HEK293 (cell line): ENCODE data around the gene LBHD1.

Experiments
- CTCF ChIP-seq: fragments of 450-650 bp; formaldehyde crosslinking; IDR thresholded peaks from 2 replicates; pipeline ENCODE4 v1.5.1; 2016; ENCODE audit warnings: missing biosample characterization, missing genetic modification characterization
- GLI2 ChIP-seq: fragments of 450-650 bp; formaldehyde crosslinking; IDR thresholded peaks from 2 replicates; pipeline ENCODE4; 2017; ENCODE audit warnings: missing biosample characterization, missing genetic modification characterization, low read depth, borderline replicate concordance
- PRDM4 ChIP-seq: fragments of 450-650 bp; formaldehyde crosslinking; IDR thresholded peaks from 2 replicates; pipeline ENCODE4 v1.5.1; 2017; ENCODE audit warnings: missing biosample characterization, missing genetic modification characterization
- PRDM6 ChIP-seq: fragments of 450-650 bp; formaldehyde crosslinking; IDR thresholded peaks from 2 replicates; pipeline ENCODE4 v1.5.1; 2017; ENCODE audit warnings: missing biosample characterization, missing genetic modification characterization
- REST ChIP-seq: fragments of 450-650 bp; formaldehyde crosslinking; IDR thresholded peaks from 2 replicates; pipeline ENCODE4 v1.5.1; 2016; ENCODE audit warnings: missing biosample characterization, missing genetic modification characterization
- TCF7L2 ChIP-seq: IDR thresholded peaks from 2 replicates; pipeline ENCODE4 v1.6.1; 2011; ENCODE audit warnings: low read depth, mild to moderate bottlenecking, inconsistent platforms, low read length, moderate library complexity, borderline replicate concordance
- ZBTB1 ChIP-seq: fragments of 450-650 bp; formaldehyde crosslinking; IDR thresholded peaks from 2 replicates; pipeline ENCODE4 v1.5.1; 2016; ENCODE audit warnings: missing biosample characterization, missing genetic modification characterization
- ZNF350 ChIP-seq: fragments of 450-650 bp; formaldehyde crosslinking; IDR thresholded peaks from 2 replicates; pipeline ENCODE4 v1.5.0; 2017; ENCODE audit warnings: missing biosample characterization, mild to moderate bottlenecking, missing genetic modification characterization
- ZNF530 ChIP-seq: fragments of 450-650 bp; formaldehyde crosslinking; IDR thresholded peaks from 2 replicates; pipeline ENCODE4 v1.5.1; 2016; ENCODE audit warnings: low read depth, missing biosample characterization, missing genetic modification characterization
- ZNF549 ChIP-seq: fragments of 450-650 bp; IDR thresholded peaks from 2 replicates; pipeline ENCODE4 v1.5.1; 2018; ENCODE audit warnings: missing biosample characterization, missing genetic modification characterization, mild to moderate bottlenecking, inconsistent platforms, moderate library complexity
- ZNF626 ChIP-seq: fragments of 450-650 bp; sonication (Bioruptor Pico); formaldehyde crosslinking; IDR thresholded peaks from 2 replicates; pipeline ENCODE4 v1.5.1; 2018; ENCODE audit warnings: missing biosample characterization, missing genetic modification characterization, inconsistent platforms

GRCh38 chr11:62666259-62666926 lies 5.7 kb downstream of the LBHD1 start:
- TF ChIP-seq PRDM6 (tag by site-specific recombination) (no peak), CTCF (no peak), ZNF626 (tag by site-specific recombination) (no peak), ZNF350 (no peak), REST (no peak), GLI2 (tag by site-specific recombination) (no peak), ZBTB1 (tag by site-specific recombination) (no peak), TCF7L2 (no peak), PRDM4 (tag by site-specific recombination) (no peak), ZNF530 (tag by site-specific recombination) (no peak), ZNF549 (tag by site-specific recombination) (no peak)
